Kasumi-1 (cell line): ENCODE data around the gene FGFR3.

ENCODE experiments used
- DNase-seq, 2 experiments: peaks; one replicate each; lab custom pipeline; 2025; lab: John Stamatoyannopoulos, UW

Gene FGFR3

GRCh38 chr4:1770791-1771231 is 22.3 kb upstream of the FGFR3 start:
- DNase-seq = no peak

DNA sequence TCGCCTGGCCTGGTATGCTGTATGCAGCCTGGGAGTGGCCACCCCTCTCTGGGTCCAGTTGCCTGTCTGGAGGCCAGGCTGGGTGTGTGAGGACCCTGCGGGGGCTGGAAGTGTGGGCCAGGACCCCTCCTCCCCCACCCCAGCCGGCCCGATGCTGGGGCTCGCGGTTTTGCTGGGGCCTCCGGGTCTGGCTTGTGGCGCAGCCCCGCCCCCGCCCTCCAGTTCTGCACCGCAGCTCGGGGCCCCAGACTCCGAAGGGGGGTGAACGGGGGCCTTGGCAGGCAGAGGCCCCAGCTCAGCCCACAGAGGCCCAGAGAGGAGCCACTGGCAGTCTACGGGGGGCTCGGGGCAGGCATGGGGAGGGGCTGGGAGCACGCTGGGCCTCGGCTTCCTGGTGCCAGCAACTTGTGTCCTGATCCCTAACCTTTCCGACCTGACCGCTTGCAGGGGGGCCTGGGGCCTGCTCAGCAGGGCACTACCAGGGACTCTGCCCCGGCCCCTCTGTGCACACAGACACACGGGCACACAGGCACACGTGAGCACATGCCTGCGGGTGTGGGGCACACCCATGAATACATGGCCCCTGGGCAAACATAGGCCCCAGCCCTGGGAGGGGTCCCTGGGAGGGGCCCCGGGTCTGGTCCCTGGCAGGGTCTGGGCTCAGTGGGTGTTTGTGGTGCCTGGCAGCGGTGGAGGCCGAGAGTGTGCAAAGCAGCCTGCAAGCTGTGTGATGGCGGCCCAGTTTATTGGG is 21.4 kb upstream of the FGFR3 start:
- DNase-seq = no peak

- no peak for DNase-seq
Measured at GRCh38 chr4:1772853-1773538, 20.1 kb upstream of the FGFR3 start.

DNA sequence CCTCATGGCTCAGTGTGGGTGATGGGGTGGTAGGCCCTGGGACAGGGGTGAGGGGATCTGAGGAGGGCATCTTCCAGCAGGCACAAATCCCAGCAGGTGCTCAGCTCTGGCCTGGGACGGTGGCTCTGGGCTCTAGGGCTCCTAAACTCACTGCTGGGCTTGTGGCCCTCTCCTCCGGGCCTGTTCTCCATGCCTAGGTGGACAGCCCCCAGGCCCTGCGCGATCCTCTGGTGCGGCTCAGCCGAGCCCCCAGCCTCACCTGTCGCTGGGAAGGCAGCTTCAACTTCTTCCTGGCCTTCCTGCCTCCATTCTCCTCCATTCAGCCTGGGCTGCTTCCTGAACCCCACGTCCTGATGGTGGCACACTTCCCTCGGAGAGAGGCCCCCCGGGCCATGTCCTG is 19.3 kb upstream of the FGFR3 start:
- DNase-seq = no peak

DNA sequence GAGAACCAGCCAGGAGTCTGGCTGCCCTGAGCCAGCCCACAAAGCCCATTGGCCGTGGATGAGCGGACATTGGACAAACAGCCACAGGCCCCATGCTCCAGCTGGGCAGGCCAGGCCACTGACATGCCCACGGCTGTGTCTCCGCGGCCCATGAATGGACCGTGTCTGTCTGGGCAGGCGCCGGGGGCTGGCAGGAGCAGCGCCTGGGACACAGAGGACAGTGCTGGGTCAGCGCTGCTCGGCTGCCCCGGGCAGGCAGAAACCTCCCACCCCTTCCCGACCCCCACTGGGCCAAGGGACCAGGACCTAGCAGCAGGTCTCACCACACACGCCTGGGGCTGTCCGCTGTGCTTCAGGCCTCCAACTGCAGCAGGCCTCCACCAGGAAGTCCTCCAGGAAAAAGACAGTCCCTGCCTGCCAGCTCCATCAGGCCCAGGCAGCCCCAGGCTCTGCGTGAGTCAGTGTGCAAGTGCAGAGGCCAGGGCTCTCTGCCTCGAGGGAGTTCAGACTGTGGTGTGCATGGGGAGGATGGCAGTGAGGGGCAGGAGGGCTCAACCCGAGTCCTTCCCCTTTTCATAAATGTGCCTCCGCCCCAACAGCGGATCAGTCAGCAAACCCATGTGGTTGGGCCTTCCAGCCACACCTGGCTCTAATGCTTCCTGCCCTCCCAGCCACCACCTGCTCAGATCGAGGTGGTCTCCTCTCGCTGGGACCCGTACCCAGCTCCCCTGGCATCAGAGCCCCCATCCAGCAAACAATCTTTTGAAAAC is 17.2 kb upstream of the FGFR3 start:
- DNase-seq = peak; percentile 56 to 70

DNA sequence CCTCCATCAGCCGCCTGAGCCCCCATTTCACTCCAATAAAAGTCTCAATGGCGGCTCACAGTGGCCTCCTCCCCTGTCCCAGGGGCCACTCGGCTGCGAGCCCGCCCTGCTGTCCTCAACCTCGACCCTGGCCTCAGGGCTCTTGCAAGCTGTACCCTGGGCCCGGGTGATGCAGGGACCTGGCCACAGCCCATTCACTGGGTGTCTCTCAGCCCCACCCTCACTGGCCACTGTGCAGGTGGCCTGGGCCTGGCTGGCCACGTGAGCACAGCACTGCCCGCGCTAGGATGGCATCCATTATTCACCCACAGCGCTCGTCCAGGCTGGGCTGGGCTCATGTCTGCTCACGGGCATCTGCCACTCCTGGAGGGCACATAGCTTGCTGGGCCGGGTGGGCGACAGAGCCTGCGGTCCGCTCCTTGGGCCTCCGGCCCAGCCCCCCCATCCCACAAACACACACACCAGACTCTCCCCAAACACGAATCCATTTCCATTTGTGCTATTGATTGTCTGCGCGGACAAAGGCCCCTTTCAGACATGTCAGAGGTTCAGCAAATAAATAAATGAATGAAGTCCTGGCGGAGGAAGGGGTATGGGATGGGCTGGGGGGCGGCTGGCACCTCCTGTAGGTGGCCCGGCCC is 16.5 kb upstream of the FGFR3 start:
- no peak for DNase-seq

GRCh38 chr4:1777822-1778641 is 15.1 kb upstream of the FGFR3 start:
- DNase-seq = no peak

GRCh38 chr4:1778642-1779392 is 14.3 kb upstream of the FGFR3 start:
- DNase-seq = no peak

- DNase-seq = no peak
Measured at GRCh38 chr4:1779588-1780382, 13.3 kb upstream of the FGFR3 start.

DNA sequence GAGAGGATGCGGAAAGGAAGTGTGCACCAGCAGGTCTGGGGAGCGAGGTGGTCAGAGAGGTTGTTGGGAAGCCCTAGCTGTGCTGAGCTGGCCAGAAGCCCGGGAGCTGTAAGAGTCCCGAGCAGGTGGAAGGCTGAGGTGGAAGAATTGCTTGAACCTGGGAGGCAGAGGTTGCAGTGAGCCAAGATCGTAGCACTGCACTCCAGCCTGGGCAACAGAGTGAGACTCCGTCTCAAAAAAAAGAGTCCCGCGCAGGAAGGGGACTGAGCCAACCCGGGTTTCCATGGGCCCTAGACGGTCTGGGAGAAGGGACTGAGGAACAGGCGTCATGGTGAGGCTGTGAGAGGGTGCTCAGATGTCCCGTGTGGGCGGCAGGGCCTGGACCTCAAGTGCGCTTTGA is 12.7 kb upstream of the FGFR3 start:
- DNase-seq = no peak

GRCh38 chr4:1783015-1783414 is 10.1 kb upstream of the FGFR3 start:
- no peak for DNase-seq

DNA sequence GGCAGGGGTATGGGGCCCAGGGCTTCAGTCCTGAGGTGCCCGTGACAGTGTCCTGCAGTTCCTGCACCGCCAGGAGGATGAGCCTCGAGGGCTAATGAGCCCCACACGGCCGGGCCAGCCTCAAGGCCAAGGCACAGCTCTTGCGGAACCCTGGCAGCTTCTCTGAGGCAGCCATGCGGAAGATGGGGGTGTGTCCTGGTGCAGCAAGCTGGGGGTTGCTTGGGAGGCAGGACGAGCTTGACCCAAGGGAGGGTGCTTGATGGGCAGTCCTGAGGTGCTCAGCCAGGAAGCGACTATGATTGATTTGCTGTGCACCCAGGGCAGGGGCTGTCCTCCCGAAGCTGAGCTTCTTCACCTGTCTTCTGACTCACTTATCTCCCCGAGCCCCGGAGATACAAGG is 9.1 kb upstream of the FGFR3 start:
- DNase-seq = no peak

GRCh38 chr4:1784395-1784788 is 8.7 kb upstream of the FGFR3 start:
- DNase-seq = no peak

GRCh38 chr4:1784789-1785591 is 8.1 kb upstream of the FGFR3 start:
- no peak for DNase-seq

- no peak for DNase-seq
Measured at GRCh38 chr4:1785592-1785991, 7.5 kb upstream of the FGFR3 start.

DNA sequence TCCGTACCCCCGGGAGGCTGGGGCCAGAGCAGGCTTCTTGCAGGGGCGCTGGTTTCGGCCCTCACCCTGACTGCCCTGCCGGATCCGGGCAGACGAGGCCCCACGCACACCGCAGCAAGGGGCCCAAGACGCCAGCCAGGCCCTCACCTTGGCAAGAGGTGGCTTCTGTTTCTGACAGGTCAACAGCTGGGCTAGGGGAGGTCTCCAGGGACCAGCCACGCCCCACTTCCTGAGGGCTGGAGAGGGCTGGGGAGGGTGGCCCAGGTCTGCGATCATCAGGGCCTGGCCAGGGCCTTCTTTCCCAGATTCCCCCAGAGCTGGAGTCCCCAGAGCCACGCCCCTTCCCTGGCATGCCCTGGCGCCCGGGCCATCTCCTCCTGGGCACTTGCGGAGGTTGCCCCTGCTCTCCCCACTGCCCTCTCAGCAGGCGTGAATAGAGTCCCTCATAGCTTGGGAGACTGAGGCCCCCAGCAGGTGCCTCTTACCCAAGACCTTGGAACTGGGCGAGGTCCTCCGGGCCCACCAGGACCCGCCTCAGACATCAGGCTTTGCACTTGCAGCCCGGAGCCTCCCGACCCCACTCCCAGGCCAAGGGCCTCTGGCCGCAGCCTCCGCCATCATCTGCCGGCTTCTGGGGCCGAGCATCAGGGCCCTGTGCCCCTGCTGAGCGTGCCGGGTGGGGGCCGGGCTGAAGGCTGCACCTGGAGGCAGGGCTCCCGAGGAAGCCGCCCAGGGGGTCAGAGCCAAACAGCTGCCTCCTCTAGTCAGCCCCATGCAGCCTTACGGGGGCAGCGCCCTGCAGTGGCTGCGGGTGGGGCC is 6.3 kb upstream of the FGFR3 start:
- DNase-seq = no peak

- no peak for DNase-seq
Measured at GRCh38 chr4:1787411-1788077, 5.5 kb upstream of the FGFR3 start.
